ENCODE measurements around the gene VMP1. TPM values are rescaled to one million over a fixed set of nuclear protein-coding genes. Genes with fewer than 3 reads are reported as not detected.

VMP1 gene
- total RNA-seq, 6 experiments from 2014 or later: 121 to 155 (median 149) TPM

GRCh38 chr17:59683283-59683682 lies 24.2 kb upstream of the VMP1 start:
- Mint-ChIP-seq H3K9me3 (no peaks in the 10 kb centered on the region), H3K36me3 (ENCODE audit: low read depth) (peaks cover 71% of the 10 kb centered on the region), H3K4me1 (ENCODE audit: low read depth) (peaks cover 72% of the 10 kb centered on the region), H3K4me3 (no peak overlapping the region), H3K27ac (0 out of 2 replicates have a peak overlapping the region, but pooled peaks have one; percentile 16), H3K27me3 (ENCODE audit: insufficient read depth) (peaks cover 4% of the 10 kb centered on the region)
- TF ChIP-seq CTCF (IDR thresholded peaks at IDR 0.05): no peak
- no peak for DNase-seq

GRCh38 chr17:59684967-59685366 lies 22.5 kb upstream of the VMP1 start:
- Mint-ChIP-seq H3K4me3 (no peak overlapping the region), H3K27ac (peak overlapping the region; percentile 18; the same call in 1 of the 2 replicates), H3K4me1 (ENCODE audit: low read depth) (peaks cover 57% of the 10 kb centered on the region), H3K9me3 (no peaks in the 10 kb centered on the region), H3K27me3 (ENCODE audit: insufficient read depth) (peaks cover 2% of the 10 kb centered on the region; the same call in 1 of the 2 replicates), H3K36me3 (ENCODE audit: low read depth) (peaks cover 73% of the 10 kb centered on the region)
- TF ChIP-seq CTCF (IDR thresholded peaks at IDR 0.05): no peak
- DNase-seq: no peak

DNA sequence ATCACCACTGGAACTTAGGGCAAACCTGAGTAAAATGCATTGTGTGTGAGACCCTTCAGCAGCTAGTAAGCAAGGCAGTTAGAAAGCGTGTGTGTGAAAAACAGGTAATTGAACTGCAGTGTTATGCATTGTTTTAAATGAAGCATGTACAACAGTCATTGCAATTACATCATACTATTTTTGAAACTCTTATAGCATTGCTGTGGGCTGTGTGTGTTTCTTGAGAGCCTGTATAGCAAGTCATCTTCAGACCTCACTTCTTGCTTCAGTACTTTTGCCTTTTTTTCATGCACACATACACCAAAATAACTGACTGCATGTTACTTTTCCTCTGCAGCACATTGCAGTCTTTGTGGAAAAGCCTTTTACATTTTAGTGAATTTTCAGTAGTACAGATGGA lies 19.4 kb upstream of the VMP1 start:
- TF ChIP-seq CTCF (IDR thresholded peaks at IDR 0.05): no peak
- peaks cover 31% of the 10 kb centered on the region for H3K4me1 Mint-ChIP-seq (ENCODE audit: low read depth)
- H3K36me3 Mint-ChIP-seq (ENCODE audit: low read depth): peaks cover 70% of the 10 kb centered on the region
- no peak for DNase-seq
- no peak overlapping the region for H3K4me3 Mint-ChIP-seq
- peak overlapping the region; percentile 78 for H3K27ac Mint-ChIP-seq
- H3K27me3 Mint-ChIP-seq (ENCODE audit: insufficient read depth): peaks cover 7% of the 10 kb centered on the region
- no peaks in the 10 kb centered on the region for H3K9me3 Mint-ChIP-seq

GRCh38 chr17:59688496-59688895 lies 19.0 kb upstream of the VMP1 start:
- Mint-ChIP-seq H3K27me3 (ENCODE audit: insufficient read depth) (peaks cover 7% of the 10 kb centered on the region), H3K4me3 (no peak overlapping the region), H3K4me1 (ENCODE audit: low read depth) (peaks cover 26% of the 10 kb centered on the region), H3K36me3 (ENCODE audit: low read depth) (peaks cover 66% of the 10 kb centered on the region), H3K9me3 (no peaks in the 10 kb centered on the region), H3K27ac (peak overlapping the region; percentile 78)
- no peak for DNase-seq
- TF ChIP-seq CTCF (IDR thresholded peaks at IDR 0.05): no peak

GRCh38 chr17:59693582-59693981 lies 13.9 kb upstream of the VMP1 start:
- H3K4me3 Mint-ChIP-seq: no peak overlapping the region
- TF ChIP-seq CTCF (IDR thresholded peaks at IDR 0.05): no peak
- H3K27me3 Mint-ChIP-seq (ENCODE audit: insufficient read depth): peaks cover 6% of the 10 kb centered on the region
- H3K27ac Mint-ChIP-seq: no peak overlapping the region; the same call in 1 of the 2 replicates
- peaks cover 18% of the 10 kb centered on the region for H3K4me1 Mint-ChIP-seq (ENCODE audit: low read depth)
- no peaks in the 10 kb centered on the region for H3K9me3 Mint-ChIP-seq
- H3K36me3 Mint-ChIP-seq (ENCODE audit: low read depth): peaks cover 75% of the 10 kb centered on the region
- no peak for DNase-seq

DNA sequence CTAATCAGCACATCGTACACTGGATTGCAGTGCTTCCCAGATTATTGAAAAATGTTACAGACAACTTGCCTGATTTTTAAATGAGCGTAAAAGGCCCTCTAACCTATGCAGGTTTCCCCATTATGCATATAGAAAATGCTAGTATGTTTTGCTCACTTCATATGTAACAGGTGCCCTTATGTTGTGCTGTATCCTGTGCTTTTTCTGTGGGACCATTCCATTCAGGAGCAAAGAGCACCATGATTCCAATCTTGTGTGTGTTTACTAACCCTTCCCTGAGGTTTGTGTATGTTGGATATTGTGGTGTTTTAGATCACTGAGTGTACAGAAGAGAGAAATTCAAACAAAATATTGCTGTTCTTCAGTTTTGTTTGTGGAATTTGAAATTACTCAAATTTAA lies 13.1 kb upstream of the VMP1 start:
- peaks cover 79% of the 10 kb centered on the region for H3K36me3 Mint-ChIP-seq (ENCODE audit: low read depth)
- no peak for TF ChIP-seq CTCF (IDR thresholded peaks at IDR 0.05)
- peak overlapping the region; percentile 63; the same call in 1 of the 2 replicates for H3K27ac Mint-ChIP-seq
- no peak for DNase-seq
- peak overlapping the region; percentile 48; the same call in 1 of the 2 replicates for H3K4me3 Mint-ChIP-seq
- no peaks in the 10 kb centered on the region for H3K9me3 Mint-ChIP-seq
- H3K4me1 Mint-ChIP-seq (ENCODE audit: low read depth): peaks cover 20% of the 10 kb centered on the region
- peaks cover 6% of the 10 kb centered on the region for H3K27me3 Mint-ChIP-seq (ENCODE audit: insufficient read depth)

Data from HFFc6 (cell line).